Endodermal cell (in vitro differentiated cells): Measurements from ENCODE around the gene CADM3. TPM values are rescaled to one million over a fixed set of nuclear protein-coding genes. Genes with fewer than 3 reads are reported as not detected.

Experiments
- DNase-seq: peaks from one replicate; pipeline ENCODE4 v3.0.0-alpha.2; 2017
- H3K27ac ChIP-seq: 2 replicates; pipeline ENCODE4 v1.5.1; 2013; ENCODE audit warnings: mild to moderate bottlenecking, low read depth, low read length, moderate library complexity
- H3K27me3 ChIP-seq: 2 replicates; pipeline ENCODE4 v1.6.1; 2013; ENCODE audit warnings: mild to moderate bottlenecking, low read length, moderate library complexity; ENCODE audit not compliant: insufficient read depth, control insufficient read depth, poor library complexity, severe bottlenecking
- H3K36me3 ChIP-seq: 2 replicates; pipeline ENCODE4 v1.7.0; 2013; ENCODE audit warnings: mild to moderate bottlenecking, low read length, moderate library complexity; ENCODE audit not compliant: control insufficient read depth, insufficient read depth
- H3K4me1 ChIP-seq: one replicate; pipeline ENCODE4 v1.7.0; 2013; ENCODE audit warnings: low read length; ENCODE audit not compliant: control insufficient read depth, insufficient read depth
- H3K4me3 ChIP-seq: 2 replicates; pipeline ENCODE4 v1.5.1; 2013; ENCODE audit warnings: mild to moderate bottlenecking, low read length, moderate library complexity
- H3K9ac ChIP-seq: 2 replicates; pipeline ENCODE4 v1.6.1; 2013; ENCODE audit warnings: mild to moderate bottlenecking, low read length, moderate library complexity; ENCODE audit not compliant: poor library complexity, severe bottlenecking; ENCODE audit errors: extremely low read depth
- H3K9me3 ChIP-seq: 2 replicates; pipeline ENCODE4 v1.6.1; 2013; ENCODE audit warnings: mild to moderate bottlenecking, low read length, moderate library complexity; ENCODE audit not compliant: control insufficient read depth
- H3K27ac Mint-ChIP-seq: 2 replicates; pipeline ENCODE4 v1.8.0; 2020; ENCODE audit warnings: mixed read lengths
- H3K27me3 Mint-ChIP-seq: 2 replicates; pipeline ENCODE4 v1.8.0; 2021; ENCODE audit warnings: mild to moderate bottlenecking, mixed read lengths; ENCODE audit not compliant: insufficient read depth
- H3K36me3 Mint-ChIP-seq: 2 replicates; pipeline ENCODE4 v1.8.0; 2020; ENCODE audit warnings: low read depth, mixed read lengths
- H3K4me1 Mint-ChIP-seq: 2 replicates; pipeline ENCODE4 v1.8.0; 2020; ENCODE audit warnings: mixed read lengths
- H3K4me3 Mint-ChIP-seq: 2 replicates; pipeline ENCODE4 v1.8.0; 2020; ENCODE audit warnings: mild to moderate bottlenecking, moderate library complexity, mixed read lengths
- H3K9me3 Mint-ChIP-seq: 2 replicates; pipeline ENCODE4 v1.8.0; 2020; ENCODE audit warnings: mild to moderate bottlenecking, mixed read lengths
- CTCF ChIP-seq: fragments of 200-600 bp; sonication (generic); conservative IDR thresholded peaks from 2 replicates; pipeline ENCODE4 v1.5.0; 2021; ENCODE audit warnings: antibody characterized with exemption, mild to moderate bottlenecking
- WGBS, 2 experiments: methylation state at CpG; one replicate each; pipeline versions ENCODE4 v1.1.5 to v1.1.7; 2013; ENCODE audit warnings: missing lambda C conversion rate in 2 of 2, mixed read lengths in 1 of 2; ENCODE audit not compliant: insufficient coverage in 1 of 2, insufficient read length in 1 of 2; 5-methylcytosine and 5-hydroxymethylcytosine counted together
- total RNA-seq, 2 donors: library from RNA; stranded (reverse); fragmentation: NEBNext Ultra II Directional in 1 of 2; extraction: Animal tissue kit (Norgen Biotek cat#: 25700) in 1 of 2; gene quantifications; 2 replicates in 1 of 2; 3 replicates in 1 of 2; pipeline ENCODE4 v1.2.1, GENCODE V29; 2021

CADM3 gene
- total RNA-seq, 2 donors from 2014 or later = 2.4 to 4.0 TPM

GRCh38 chr1:159168043-159168442 is 3.4 kb upstream of the CADM3 start:
- WGBS, 2 experiments = 81 to 90% methylated on average over 2 to 4 of the region's 4 CpGs
- Mint-ChIP-seq H3K27me3 (peaks cover 44% of the 10 kb centered on the region), H3K27ac (no peak overlapping the region), H3K4me3 (no peak overlapping the region), H3K4me1 (peaks cover 7% of the 10 kb centered on the region), H3K36me3 (no peaks in the 10 kb centered on the region), H3K9me3 (no peaks in the 10 kb centered on the region)
- H3K27me3 ChIP-seq = peaks cover 34% of the 10 kb centered on the region
- H3K9me3 ChIP-seq = no peaks in the 10 kb centered on the region
- H3K27ac ChIP-seq = no peak overlapping the region
- H3K4me3 ChIP-seq = no peak overlapping the region
- H3K36me3 ChIP-seq = no peaks in the 10 kb centered on the region
- H3K4me1 ChIP-seq = no peaks in the 10 kb centered on the region
- no peak for TF ChIP-seq CTCF
- no peak overlapping the region for H3K9ac ChIP-seq
- DNase-seq = no peak

- H3K27ac ChIP-seq = no peak overlapping the region
- peaks cover 53% of the 10 kb centered on the region for H3K27me3 ChIP-seq
- H3K4me3 Mint-ChIP-seq = peak overlapping the region; percentile 62
- 82 to 85% methylated on average over 4 to 5 of the region's 5 CpGs for WGBS, 2 experiments
- H3K9me3 Mint-ChIP-seq = no peaks in the 10 kb centered on the region
- H3K27ac Mint-ChIP-seq = no peak overlapping the region
- H3K4me1 Mint-ChIP-seq = peaks cover 7% of the 10 kb centered on the region
- H3K9ac ChIP-seq = no peak overlapping the region
- H3K9me3 ChIP-seq = no peaks in the 10 kb centered on the region
- H3K36me3 Mint-ChIP-seq = no peaks in the 10 kb centered on the region
- no peaks in the 10 kb centered on the region for H3K36me3 ChIP-seq
- DNase-seq = no peak
- peak overlapping the region; percentile 87 for H3K4me3 ChIP-seq
- peaks cover 69% of the 10 kb centered on the region for H3K27me3 Mint-ChIP-seq
- no peaks in the 10 kb centered on the region for H3K4me1 ChIP-seq
- TF ChIP-seq CTCF = no peak
These were observed 776 bp upstream of the CADM3 start for GRCh38 chr1:159170639-159171038.

GRCh38 chr1:159171688-159172501 is 480 bp downstream of the CADM3 start:
- Mint-ChIP-seq H3K9me3 (no peaks in the 10 kb centered on the region), H3K4me3 (peak overlapping the region; percentile 62), H3K4me1 (peaks cover 7% of the 10 kb centered on the region), H3K27ac (no peak overlapping the region), H3K36me3 (no peaks in the 10 kb centered on the region), H3K27me3 (peaks cover 71% of the 10 kb centered on the region)
- H3K4me1 ChIP-seq = no peaks in the 10 kb centered on the region
- whole genome bisulfite sequencing, 2 experiments = 0% methylated on average over 14 to 49 of the region's 49 CpGs
- no peaks in the 10 kb centered on the region for H3K36me3 ChIP-seq
- no peaks in the 10 kb centered on the region for H3K9me3 ChIP-seq
- H3K4me3 ChIP-seq = peak overlapping the region; percentile 87
- no peak overlapping the region for H3K9ac ChIP-seq
- TF ChIP-seq CTCF = no peak
- H3K27me3 ChIP-seq = peaks cover 53% of the 10 kb centered on the region
- peak; percentile 86 for DNase-seq
- no peak overlapping the region for H3K27ac ChIP-seq
